Endothelial cell of umbilical vein (primary cell): ENCODE measurements around the gene SMARCA2. TPM values are rescaled to one million over a fixed set of nuclear protein-coding genes. Genes with fewer than 3 reads are reported as not detected.

Source experiments
- BruUV-seq: library from RNA; stranded (reverse); fragments of 400-500 nt; replicated peaks from 2 replicates; lab custom pipeline; 2021; lab: Mats Ljungman, UMichigan
- CTCF ChIA-PET: fragments of 300-600, 350-600 bp; sonication (Branson Sonifier 250); formaldehyde crosslinking; loops from one replicate; lab custom pipeline; 2021; ENCODE audit warnings: antibody characterized with exemption, inconsistent platforms; lab: Charles Lee
- POLR2A ChIA-PET: fragments of 300-600, 350-600 bp; sonication (Branson Sonifier 250); formaldehyde crosslinking; loops from one replicate; lab custom pipeline; 2021; ENCODE audit warnings: antibody characterized with exemption, inconsistent platforms; lab: Charles Lee
- DNase-seq: peaks from one replicate; pipeline ENCODE4 v3.0.0-alpha.2; 2011; ENCODE audit warnings: low read depth, low spot score
- FAIRE-seq: peaks from 2 replicates; lab custom pipeline; 2011; peaks lifted over from hg19 to GRCh38; lab: Jason Lieb, UNC
- H2AFZ ChIP-seq: 2 replicates; pipeline ENCODE4 v1.6.0; 2012; ENCODE audit warnings: low read depth, low read length, control low read depth, inconsistent platforms
- H3K27ac ChIP-seq: 2 replicates; pipeline ENCODE4 v1.5.1; 2011; ENCODE audit warnings: low read depth, mild to moderate bottlenecking, control low read depth, low read length, moderate library complexity; ENCODE audit not compliant: insufficient read depth
- H3K27me3 ChIP-seq, 2 experiments: 2 replicates each; pipeline versions ENCODE4 v1.6.0 to v1.6.1; 2011; ENCODE audit warnings: low read length in 2 of 2, mixed read lengths in 1 of 2; ENCODE audit not compliant: control insufficient read depth in 2 of 2, insufficient read depth in 2 of 2
- H3K36me3 ChIP-seq, 2 experiments: 2 replicates in 1 of 2; 3 replicates in 1 of 2; pipeline ENCODE4 v1.5.1; 2011; ENCODE audit warnings: low read length in 2 of 2, mild to moderate bottlenecking in 1 of 2, moderate library complexity in 1 of 2; ENCODE audit not compliant: control insufficient read depth in 2 of 2, insufficient read depth in 2 of 2; ENCODE audit errors: extremely low read depth in 1 of 2
- H3K4me1 ChIP-seq: 3 replicates; pipeline ENCODE4 v1.5.1; 2011; ENCODE audit warnings: mild to moderate bottlenecking, low read length; ENCODE audit not compliant: control insufficient read depth, insufficient read depth; ENCODE audit errors: extremely low read depth
- H3K4me2 ChIP-seq: 2 replicates; pipeline ENCODE4 v1.6.1; 2011; ENCODE audit warnings: low read length, control low read depth, mixed read lengths; ENCODE audit not compliant: insufficient read depth
- H3K4me3 ChIP-seq, 3 experiments: fragments of 200-600 bp in 1 of 3; sonication (generic), shearing (Covaris generic) in 1 of 3; replicated peaks in 1 of 3; 2 replicates each; pipeline ENCODE4 v1.5.1; 2011 to 2016; ENCODE audit warnings: control low read depth in 3 of 3, low read length in 3 of 3, mild to moderate bottlenecking in 2 of 3, inconsistent platforms in 1 of 3, low read depth in 1 of 3, moderate library complexity in 1 of 3; ENCODE audit not compliant: insufficient read depth in 1 of 3
- H3K79me2 ChIP-seq: 2 replicates; pipeline ENCODE4 v1.6.0; 2012; ENCODE audit warnings: low read length, inconsistent platforms; ENCODE audit not compliant: control insufficient read depth, insufficient read depth
- H3K9ac ChIP-seq: replicated peaks from 2 replicates; pipeline ENCODE3; 2011; ENCODE audit warnings: low read length, control low read depth; ENCODE audit not compliant: insufficient read depth; ENCODE audit errors: extremely low read depth
- H3K9me1 ChIP-seq: replicated peaks from 3 replicates; pipeline ENCODE4 v1.6.0; 2011; ENCODE audit warnings: mild to moderate bottlenecking, low read length; ENCODE audit not compliant: control insufficient read depth, insufficient read depth; ENCODE audit errors: extremely low read depth
- H3K9me3 ChIP-seq: replicated peaks from 2 replicates; pipeline ENCODE4 v1.5.1; 2012; ENCODE audit warnings: low read length, inconsistent platforms; ENCODE audit not compliant: control insufficient read depth, insufficient read depth
- H4K20me1 ChIP-seq: replicated peaks from 2 replicates; pipeline ENCODE3; 2011; ENCODE audit warnings: mild to moderate bottlenecking, low read length; ENCODE audit not compliant: control insufficient read depth, insufficient read depth; ENCODE audit errors: extremely low read depth
- CTCF ChIP-seq, 2 donors: IDR thresholded peaks; 1 replicate in 1 of 2; 2 replicates in 1 of 2; pipeline ENCODE4 v1.5.1; 2011; ENCODE audit warnings: low read length in 2 of 2, mild to moderate bottlenecking in 2 of 2, moderate library complexity in 2 of 2, control low read depth in 1 of 2, inconsistent platforms in 1 of 2, low read depth in 1 of 2; ENCODE audit not compliant: insufficient read depth in 1 of 2; ENCODE audit errors: extremely low read depth in 1 of 2
- EZH2 ChIP-seq: IDR thresholded peaks from 2 replicates; pipeline ENCODE4 v1.6.1; 2012; ENCODE audit warnings: borderline replicate concordance, low read depth, mild to moderate bottlenecking, moderate library complexity, low read length, inconsistent platforms; ENCODE audit not compliant: severe bottlenecking
- FOS ChIP-seq: IDR thresholded peaks from 2 replicates; pipeline ENCODE4 v1.6.1; 2011; ENCODE audit warnings: mild to moderate bottlenecking, low read length, moderate library complexity, borderline replicate concordance; ENCODE audit not compliant: insufficient read depth
- GATA2 ChIP-seq: IDR thresholded peaks from 2 replicates; pipeline ENCODE4 v1.7.0; 2011; ENCODE audit warnings: low read depth, mild to moderate bottlenecking, moderate library complexity, mixed read lengths, low read length; ENCODE audit not compliant: insufficient read length, insufficient read depth
- JUN ChIP-seq: IDR thresholded peaks from 2 replicates; pipeline ENCODE4 v1.6.1; 2011; ENCODE audit warnings: borderline replicate concordance, low read depth; ENCODE audit not compliant: insufficient read length, insufficient read depth
- MAX ChIP-seq: IDR thresholded peaks from 2 replicates; pipeline ENCODE4 v1.6.1; 2011; ENCODE audit not compliant: insufficient read depth, insufficient read length
- MYC ChIP-seq: IDR thresholded peaks from one replicate; pipeline ENCODE4 v1.6.1; 2011; ENCODE audit warnings: mild to moderate bottlenecking, low read depth, low read length
- POLR2A ChIP-seq: IDR thresholded peaks from 2 replicates; pipeline ENCODE4 v1.6.1; 2012; ENCODE audit warnings: low read depth, mild to moderate bottlenecking, control low read depth, low read length
- POLR2AphosphoS5 ChIP-seq: IDR thresholded peaks from 2 replicates; pipeline ENCODE4 v1.6.1; 2012; ENCODE audit warnings: low read depth, mild to moderate bottlenecking, control low read depth, low read length, moderate library complexity; ENCODE audit not compliant: insufficient read depth
- dilution Hi-C: fragments of 300-500 bp; cut with MboI; formaldehyde crosslinking; loops from one replicate; pipeline ENCODE4 v1.15.0; 2019; ENCODE audit warnings: low sequenced_read_pairs; ENCODE audit not compliant: extremely low pct_ligation_motif_present
- intact Hi-C: fragments of 100-400 bp; cut with micrococcal nuclease; formaldehyde crosslinking; loops from one replicate; pipeline ENCODE4 v1.10.0; 2022
- polyA plus RNA-seq, 4 experiments: library from polyadenylated mRNA; depleted of rRNA in 3 of 4; stranded (reverse) in 3 of 4; unstranded in 1 of 4; fragments of >200 nt; gene quantifications; 2 replicates each; pipeline versions ENCODE4 v1.2.1 to v1.2.3, GENCODE V29; 2011 to 2012; ENCODE audit warnings: missing spikeins in 1 of 4
- total RNA-seq: library from RNA; stranded (reverse); gene quantifications from 2 replicates; pipeline ENCODE4 v1.2.3, GENCODE V29; 2021

Gene SMARCA2
- total and polyA plus RNA-seq, 2 donors (not counting 3 experiments of a cell fraction or from before 2014, with no cell fraction given): 54.5 to 79.9 TPM

DNA sequence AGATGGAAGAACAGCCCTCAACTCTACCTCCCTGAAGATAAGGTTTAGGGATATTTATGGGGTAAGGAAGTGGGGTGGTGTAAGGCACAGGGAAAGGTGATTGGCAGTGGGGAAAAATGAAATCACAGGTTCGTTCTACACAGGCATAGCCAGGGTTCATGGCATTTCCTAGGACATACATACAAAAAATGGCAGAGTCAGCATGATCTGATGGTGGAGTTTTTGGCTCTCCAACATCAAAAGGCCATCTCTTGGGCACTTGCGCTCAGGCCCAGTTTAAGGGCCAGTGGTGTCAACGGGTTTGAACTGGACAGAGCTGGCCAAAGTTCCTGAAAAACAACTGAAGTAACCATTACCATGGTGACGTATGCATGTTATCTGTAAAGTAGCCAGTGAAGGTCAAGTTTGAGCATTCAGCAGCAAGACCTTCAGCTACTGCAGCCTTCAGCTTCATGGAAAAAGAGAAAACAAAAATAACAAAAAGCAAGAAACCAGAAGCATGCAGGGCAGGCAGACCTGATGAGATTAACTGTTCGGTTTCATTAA, 92.8 kb downstream of the SMARCA2 start:
- H3K9ac ChIP-seq: no peak overlapping the region
- no peaks in the 10 kb centered on the region for H3K27me3 ChIP-seq
- H3K79me2 ChIP-seq: no peaks in the 10 kb centered on the region
- no peak overlapping the region for H3K4me3 ChIP-seq
- H3K9me1 ChIP-seq: no peaks in the 10 kb centered on the region
- H3K36me3 ChIP-seq: peaks cover 2 to 8% of the 10 kb centered on the region in 2 experiments
- no peaks in the 10 kb centered on the region for H4K20me1 ChIP-seq
- dilution Hi-C loops: no loop called here
- intact Hi-C loops: no loop called here
- FAIRE-seq: no peak
- ChIA-PET POLR2A (no interaction called here), CTCF (no interaction called here)
- no TSS peak for BruUV-seq
- H2AFZ ChIP-seq: no peak overlapping the region
- no peaks in the 10 kb centered on the region for H3K4me1 ChIP-seq
- TF ChIP-seq EZH2: no peak
- no peak for TF ChIP-seq FOS
- TF ChIP-seq POLR2A: no peak
- TF ChIP-seq MYC: no peak
- no peak for TF ChIP-seq GATA2
- TF ChIP-seq POLR2AphosphoS5: no peak
- TF ChIP-seq MAX: no peak
- no peak for TF ChIP-seq JUN
- no peak for TF ChIP-seq CTCF (IDR thresholded peaks at IDR 0.05; ENCODE audit: extremely low read depth in 1 of 2, insufficient read depth in 1 of 2, low read depth in 1 of 2, low read length in 2 of 2)
- H3K27ac ChIP-seq: no peak overlapping the region
- no peak overlapping the region for H3K4me2 ChIP-seq
- H3K9me3 ChIP-seq: no peaks in the 10 kb centered on the region
- peak; percentile 72 for DNase-seq
